Psoas muscle (tissue), 8 donors: ENCODE results near the gene ASNS. TPM values are rescaled to one million over a fixed set of nuclear protein-coding genes. Genes with fewer than 3 reads are reported as not detected.
"Not testable (repeated sequence)": the region's sequence is repeated elsewhere in the genome, so short reads cannot be mapped to it uniquely, and the experiment has no call there.

Source experiments
- ATAC-seq, 4 donors: fragments of 200-7000 bp; cut with Tn5 transposase; one replicate each; pipeline ENCODE4 v1.9.1; 2020; ENCODE audit warnings: moderate library complexity in 3 of 4, mild to moderate bottlenecking in 2 of 4
- DNase-seq, 2 donors: peaks; one replicate each; pipeline ENCODE4 v3.0.0-alpha.2; 2020
- H3K27ac ChIP-seq: fragments of 200-600 bp; one replicate; pipeline ENCODE4 v1.8.0; 2022
- H3K27me3 ChIP-seq, 3 donors: fragments of 200-600 bp in 1 of 3; one replicate each; pipeline versions ENCODE4 v1.6.1 to v1.8.0; 2013 to 2022; ENCODE audit warnings: low read length in 2 of 3, mild to moderate bottlenecking in 2 of 3, moderate library complexity in 1 of 3; ENCODE audit not compliant: insufficient read depth in 3 of 3
- H3K36me3 ChIP-seq, 2 donors: fragments of 200-600 bp in 1 of 2; one replicate each; pipeline versions ENCODE4 v1.6.1 to v1.8.0; 2013 to 2022; ENCODE audit warnings: low read depth in 1 of 2, mild to moderate bottlenecking in 1 of 2, moderate library complexity in 1 of 2; ENCODE audit not compliant: insufficient read depth in 1 of 2
- H3K4me1 ChIP-seq: fragments of 200-600 bp; one replicate; pipeline ENCODE4 v1.8.0; 2022
- H3K4me3 ChIP-seq: fragments of 200-600 bp; one replicate; pipeline ENCODE4 v1.8.0; 2022; ENCODE audit warnings: mild to moderate bottlenecking
- H3K9me3 ChIP-seq: fragments of 200-600 bp; one replicate; pipeline ENCODE4 v1.8.0; 2022
- WGBS, 3 donors: extraction: QIAGEN DNeasy Blood & Tissue Kit; methylation state at CpG; one replicate each; pipeline versions ENCODE4 v1.1.6 to v1.1.7; 2013; 5-methylcytosine and 5-hydroxymethylcytosine counted together
- intact Hi-C, 2 donors: fragments of 100-400 bp; cut with DNase I; formaldehyde crosslinking; loops; one replicate each; pipeline versions ENCODE4 v1.11.0 to v1.14.2; 2022
- long read RNA-seq, 2 donors: library from polyadenylated mRNA; unstranded; transcript quantifications; one replicate each; pipeline ENCODE4 v2.0.0, GENCODE V29; 2021
- polyA plus RNA-seq, 3 donors: library from polyadenylated mRNA; stranded (reverse); fragments of 200-250 nt; gene quantifications; one replicate each; pipeline ENCODE4 v1.2.3, GENCODE V29; 2013
- total RNA-seq, 4 donors: library from RNA; stranded (reverse); fragmentation: NEBNext Ultra II Directional in 2 of 4; extraction: Animal tissue kit (Norgen Biotek cat#: 25700) in 2 of 4; gene quantifications; one replicate each; pipeline versions ENCODE4 v1.2.1 to v1.2.4, GENCODE V29; 2021 to 2023
- TF ChIP-seq, protein P1 (sequence below): fragments of 200-600 bp; IDR thresholded peaks from one replicate; pipeline ENCODE4 v1.8.0; 2022; ENCODE audit warnings: antibody characterized with exemption
- donor health status: healthy with polysubstance abuse.
- donor health status: DM: no; HTN: no; CAD: no; lungs with moderate emphysema.
- donor health status: Bipolar disorder and iron deficiency.
- donor health status: healthy.
- donor health status: DM: yes; HTN: yes; CAD: no.
- donor health status: DM: no; HTN: no; CAD: no.
- donor health status: DM: no; HTN: no; CAD: no.
- donor health status: DM: yes; HTN: yes; CAD: no.

The ASNS gene, protein sequence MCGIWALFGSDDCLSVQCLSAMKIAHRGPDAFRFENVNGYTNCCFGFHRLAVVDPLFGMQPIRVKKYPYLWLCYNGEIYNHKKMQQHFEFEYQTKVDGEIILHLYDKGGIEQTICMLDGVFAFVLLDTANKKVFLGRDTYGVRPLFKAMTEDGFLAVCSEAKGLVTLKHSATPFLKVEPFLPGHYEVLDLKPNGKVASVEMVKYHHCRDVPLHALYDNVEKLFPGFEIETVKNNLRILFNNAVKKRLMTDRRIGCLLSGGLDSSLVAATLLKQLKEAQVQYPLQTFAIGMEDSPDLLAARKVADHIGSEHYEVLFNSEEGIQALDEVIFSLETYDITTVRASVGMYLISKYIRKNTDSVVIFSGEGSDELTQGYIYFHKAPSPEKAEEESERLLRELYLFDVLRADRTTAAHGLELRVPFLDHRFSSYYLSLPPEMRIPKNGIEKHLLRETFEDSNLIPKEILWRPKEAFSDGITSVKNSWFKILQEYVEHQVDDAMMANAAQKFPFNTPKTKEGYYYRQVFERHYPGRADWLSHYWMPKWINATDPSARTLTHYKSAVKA
- total RNA-seq = 10 to 100 TPM in 2 of 4 donors, 1 to 10 TPM in 2; 2.9 to 18.0 (median 9.5) TPM
- polyA plus RNA-seq = 1 to 10 TPM; 4.4 to 8.5 (median 6.8) TPM
- long read RNA-seq, donor 1, partial matches to known transcripts = 0 of 3 reads
- long read RNA-seq, donor 1, other reads (novel, unspliced or antisense) = 0 of 3 reads
- long read RNA-seq, donor 2, partial matches to known transcripts = 1 of 1 reads
- long read RNA-seq, donor 2, other reads (novel, unspliced or antisense) = 0 of 1 reads

DNA sequence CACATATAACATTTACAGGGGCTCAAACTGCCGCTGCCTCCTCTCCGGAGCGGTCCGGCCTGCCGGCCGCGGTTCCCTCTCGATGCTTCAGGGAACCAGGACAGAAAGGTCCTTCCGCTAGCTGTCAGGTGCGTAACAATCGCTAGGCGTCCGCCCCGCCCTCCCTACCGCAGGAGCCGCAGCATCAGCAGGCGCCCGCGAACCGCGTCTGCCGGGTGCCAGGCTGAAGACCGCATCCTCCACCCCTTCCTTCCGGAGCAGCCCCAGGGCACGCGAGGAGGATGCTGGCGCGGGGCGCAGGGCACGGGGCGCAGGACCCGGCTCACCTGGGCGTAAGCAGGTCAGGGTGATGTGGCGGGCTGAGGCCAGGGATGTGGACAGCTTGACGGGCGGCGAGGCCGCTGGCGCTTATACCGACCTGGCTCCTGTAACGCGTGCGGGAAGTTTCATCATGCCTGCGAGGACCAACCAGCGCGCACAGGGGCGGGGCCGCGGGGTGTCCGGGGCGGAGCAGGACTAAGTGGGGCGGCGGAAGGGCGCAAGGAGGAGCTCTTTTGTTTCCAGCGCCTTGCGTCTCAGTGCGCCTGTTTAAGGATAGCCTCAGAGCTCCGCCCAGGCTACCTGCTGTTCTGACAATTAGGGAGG, at the start of gene ASNS:
TSS of gene ASNS (minus strand) at position 384 of the 645 bp plus-strand sequence. CDS start 3,252 bp downstream, outside the sequence.
- TF ChIP-seq, protein P1, sequence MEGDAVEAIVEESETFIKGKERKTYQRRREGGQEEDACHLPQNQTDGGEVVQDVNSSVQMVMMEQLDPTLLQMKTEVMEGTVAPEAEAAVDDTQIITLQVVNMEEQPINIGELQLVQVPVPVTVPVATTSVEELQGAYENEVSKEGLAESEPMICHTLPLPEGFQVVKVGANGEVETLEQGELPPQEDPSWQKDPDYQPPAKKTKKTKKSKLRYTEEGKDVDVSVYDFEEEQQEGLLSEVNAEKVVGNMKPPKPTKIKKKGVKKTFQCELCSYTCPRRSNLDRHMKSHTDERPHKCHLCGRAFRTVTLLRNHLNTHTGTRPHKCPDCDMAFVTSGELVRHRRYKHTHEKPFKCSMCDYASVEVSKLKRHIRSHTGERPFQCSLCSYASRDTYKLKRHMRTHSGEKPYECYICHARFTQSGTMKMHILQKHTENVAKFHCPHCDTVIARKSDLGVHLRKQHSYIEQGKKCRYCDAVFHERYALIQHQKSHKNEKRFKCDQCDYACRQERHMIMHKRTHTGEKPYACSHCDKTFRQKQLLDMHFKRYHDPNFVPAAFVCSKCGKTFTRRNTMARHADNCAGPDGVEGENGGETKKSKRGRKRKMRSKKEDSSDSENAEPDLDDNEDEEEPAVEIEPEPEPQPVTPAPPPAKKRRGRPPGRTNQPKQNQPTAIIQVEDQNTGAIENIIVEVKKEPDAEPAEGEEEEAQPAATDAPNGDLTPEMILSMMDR = no peak

DNA sequence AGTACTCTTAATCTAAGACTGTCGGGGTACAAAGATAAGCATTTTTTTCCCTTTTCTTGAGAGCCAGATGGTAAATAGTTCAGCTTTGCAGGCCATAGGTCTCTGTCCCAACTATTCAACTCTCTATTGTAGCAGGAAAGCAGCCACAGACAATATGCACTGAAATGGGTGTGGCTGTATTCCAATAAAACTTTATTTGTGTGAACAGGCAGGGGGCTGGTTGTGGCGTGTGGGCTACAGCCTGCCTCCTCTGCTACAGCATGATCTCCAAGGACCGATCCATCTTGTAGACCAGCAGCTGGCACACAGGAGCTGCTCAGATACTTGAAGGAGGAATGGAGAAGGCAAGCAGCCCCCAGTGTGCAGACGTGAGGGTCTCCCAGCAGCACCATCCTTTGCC, 49.0 kb upstream of the ASNS start:
- H3K4me1 ChIP-seq, H3K27ac ChIP-seq, H3K4me3 ChIP-seq, DNase-seq, H3K9me3 ChIP-seq, ATAC-seq, intact Hi-C loops, H3K36me3 ChIP-seq, H3K27me3 ChIP-seq: not testable (repeated sequence)
- 89 to 94% (median 94%) methylated on average over 3 to 4 of the region's 4 CpGs for WGBS, 3 donors

More for the DNA sequence above, at the start of gene ASNS:
- Histone ChIP-seq H3K27me3 (no peaks in the 10 kb centered on the region), H3K4me1 (no peaks in the 10 kb centered on the region), H3K4me3 (peak within 1 kb of the TSS; percentile 71), H3K36me3 (no peaks in the 10 kb centered on the region), H3K27ac (no peak within 1 kb of the TSS), H3K9me3 (no peaks in the 10 kb centered on the region)
- intact Hi-C loops = no loop called here
- DNase-seq (peak; percentile 90 to 91), ATAC-seq (peak; percentile 99 to 100 (median 100))
- 0 to 1% (median 0%) methylated on average over 52 to 58 of the region's 58 CpGs for WGBS, 3 donors

- H3K27ac ChIP-seq, DNase-seq, H3K4me1 ChIP-seq, H3K4me3 ChIP-seq, H3K27me3 ChIP-seq, H3K9me3 ChIP-seq, H3K36me3 ChIP-seq, intact Hi-C loops, ATAC-seq: not testable (repeated sequence)
- 89 to 97% (median 92%) methylated on average over 6 to 7 of the region's 8 CpGs for WGBS, 3 donors
These were observed 43.1 kb upstream of the ASNS start for GRCh38 chr7:97915267-97915666.

- H3K4me3 ChIP-seq, DNase-seq, intact Hi-C loops, H3K27me3 ChIP-seq, H3K36me3 ChIP-seq, ATAC-seq, H3K4me1 ChIP-seq, H3K9me3 ChIP-seq, H3K27ac ChIP-seq: not testable (repeated sequence)
- 64 to 81% (median 80%) methylated on average over 5 of the region's 5 CpGs for WGBS, 3 donors
These were observed 40.1 kb upstream of the ASNS start for GRCh38 chr7:97912294-97912693.

GRCh38 chr7:97896893-97897292, 24.7 kb upstream of the ASNS start:
- H3K9me3 ChIP-seq, H3K27me3 ChIP-seq, DNase-seq, intact Hi-C loops, H3K36me3 ChIP-seq, H3K4me3 ChIP-seq, ATAC-seq, H3K4me1 ChIP-seq, H3K27ac ChIP-seq: not testable (repeated sequence)
- 95 to 98% (median 97%) methylated on average over 2 of the region's 2 CpGs for WGBS, 3 donors

DNA sequence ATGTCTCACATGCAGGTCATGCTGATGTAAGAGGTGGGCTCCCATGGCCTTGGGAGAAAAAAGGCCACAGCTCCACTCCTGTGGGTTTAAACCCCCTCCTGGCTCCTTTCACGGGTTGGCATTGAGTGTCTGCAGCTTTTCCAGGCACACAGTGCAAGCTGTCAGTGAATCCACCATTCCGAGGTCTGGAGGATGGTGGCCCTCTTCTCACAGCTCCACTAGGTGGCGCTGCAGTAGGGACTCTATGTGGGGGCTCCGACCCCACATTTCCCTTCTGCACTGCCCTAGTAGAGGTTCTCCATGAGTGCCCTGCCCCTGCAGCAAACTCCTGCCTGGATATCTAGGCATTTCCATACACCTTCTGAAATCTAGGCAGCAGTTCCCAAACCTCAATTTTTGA, 19.5 kb upstream of the ASNS start:
- intact Hi-C loops, DNase-seq, H3K4me3 ChIP-seq, H3K4me1 ChIP-seq, H3K27ac ChIP-seq, ATAC-seq, H3K9me3 ChIP-seq, H3K36me3 ChIP-seq, H3K27me3 ChIP-seq: not testable (repeated sequence)
- WGBS, 3 donors = 39 to 70% (median 63%) methylated on average over 4 of the region's 4 CpGs

DNA sequence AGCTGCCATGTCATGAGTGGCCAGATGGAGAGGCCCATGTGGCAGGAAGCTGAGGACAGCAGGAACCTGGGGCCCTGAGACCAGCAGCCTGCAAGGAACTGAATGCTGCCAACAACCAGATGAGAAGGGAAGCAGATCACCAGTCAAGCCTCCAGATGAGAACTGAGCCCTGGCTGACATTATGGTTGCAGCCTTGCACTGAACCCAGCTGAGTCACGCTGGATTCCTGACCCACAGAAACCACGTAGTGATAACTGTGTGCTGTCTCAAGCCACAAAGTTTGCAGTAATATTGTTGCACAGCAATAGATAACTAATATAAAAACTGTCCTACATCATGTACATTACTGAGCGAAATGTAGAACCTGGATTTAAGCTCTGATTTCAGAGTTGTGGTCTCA, 7.3 kb upstream of the ASNS start:
- H3K36me3 ChIP-seq, H3K4me1 ChIP-seq, intact Hi-C loops, H3K27ac ChIP-seq, H3K27me3 ChIP-seq, DNase-seq, H3K4me3 ChIP-seq, ATAC-seq, H3K9me3 ChIP-seq: not testable (repeated sequence)
- WGBS, 3 donors = 86 to 94% (median 94%) methylated on average over 3 of the region's 3 CpGs

DNA sequence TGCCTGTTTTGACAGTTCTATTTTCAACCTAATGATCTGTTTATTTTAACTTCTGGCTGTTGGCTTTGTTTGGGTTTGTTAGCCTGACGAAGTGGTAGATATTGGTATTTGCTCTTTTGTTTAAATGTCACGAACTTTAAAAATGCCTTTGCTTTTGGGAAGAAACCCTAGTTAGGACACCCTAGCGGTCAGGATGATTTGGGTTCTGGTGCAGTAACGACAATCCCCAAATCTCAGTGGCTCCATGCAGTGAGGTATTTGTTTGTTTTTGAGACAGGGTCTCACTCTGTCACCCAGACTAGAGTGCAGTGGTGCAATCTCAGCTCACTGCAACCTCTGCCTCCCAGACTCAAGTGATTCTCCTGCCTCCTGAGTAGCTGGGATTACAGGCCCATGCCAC, 2.7 kb upstream of the ASNS start:
- H3K36me3 ChIP-seq, ATAC-seq, DNase-seq, H3K4me1 ChIP-seq, H3K27ac ChIP-seq, H3K9me3 ChIP-seq, H3K4me3 ChIP-seq, intact Hi-C loops, H3K27me3 ChIP-seq: not testable (repeated sequence)
- WGBS, 3 donors = 86 to 97% (median 95%) methylated on average over 4 of the region's 4 CpGs
